GM21619 (cell line): Measurements from ENCODE around the gene NADSYN1.
A peak's percentile ranks its signal among the peaks of the same experiment; 100 is the strongest.

ENCODE experiments used
- ATAC-seq: cut with Tn5 transposase; IDR thresholded peaks from one replicate; pipeline ENCODE4 v1.9.1; 2021; ENCODE audit not compliant: unreplicated experiment

NADSYN1 gene

DNA sequence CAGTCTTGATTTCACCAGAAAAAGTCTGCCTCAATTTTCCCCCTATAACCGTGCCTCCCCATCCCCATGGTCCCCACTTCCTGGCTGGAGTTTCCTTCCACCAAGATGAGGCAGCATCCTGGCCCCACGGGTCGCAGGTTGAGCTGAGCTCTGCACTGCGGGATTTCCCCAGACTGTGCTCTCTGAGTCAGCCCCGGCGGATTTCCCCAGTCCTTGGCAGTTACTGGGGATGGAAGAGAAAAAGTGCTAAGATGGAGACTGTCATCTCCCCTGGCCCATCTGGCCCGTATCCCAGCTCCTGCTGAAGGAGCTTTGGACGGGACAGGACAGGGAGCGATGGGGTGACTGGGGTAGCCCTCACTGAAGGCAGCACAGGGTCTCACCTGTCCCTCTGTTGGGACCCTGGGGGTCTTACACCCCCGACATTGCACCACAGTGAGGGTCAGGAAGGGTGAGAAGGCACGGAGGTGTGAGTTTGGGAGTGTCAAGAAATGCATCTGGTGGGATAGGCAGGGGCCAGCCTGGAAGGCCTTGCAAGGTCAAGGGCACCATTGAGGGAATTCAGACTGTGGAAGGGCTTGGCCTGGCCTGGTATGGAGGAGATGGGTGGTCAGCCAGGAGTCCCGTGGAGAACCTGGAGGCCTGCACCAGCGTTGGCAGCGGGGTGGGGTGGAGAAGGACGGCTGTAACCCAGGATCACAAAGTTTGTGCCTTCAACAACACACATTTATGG lies 36.5 kb downstream of the NADSYN1 start:
- ATAC-seq = peak; percentile 65

DNA sequence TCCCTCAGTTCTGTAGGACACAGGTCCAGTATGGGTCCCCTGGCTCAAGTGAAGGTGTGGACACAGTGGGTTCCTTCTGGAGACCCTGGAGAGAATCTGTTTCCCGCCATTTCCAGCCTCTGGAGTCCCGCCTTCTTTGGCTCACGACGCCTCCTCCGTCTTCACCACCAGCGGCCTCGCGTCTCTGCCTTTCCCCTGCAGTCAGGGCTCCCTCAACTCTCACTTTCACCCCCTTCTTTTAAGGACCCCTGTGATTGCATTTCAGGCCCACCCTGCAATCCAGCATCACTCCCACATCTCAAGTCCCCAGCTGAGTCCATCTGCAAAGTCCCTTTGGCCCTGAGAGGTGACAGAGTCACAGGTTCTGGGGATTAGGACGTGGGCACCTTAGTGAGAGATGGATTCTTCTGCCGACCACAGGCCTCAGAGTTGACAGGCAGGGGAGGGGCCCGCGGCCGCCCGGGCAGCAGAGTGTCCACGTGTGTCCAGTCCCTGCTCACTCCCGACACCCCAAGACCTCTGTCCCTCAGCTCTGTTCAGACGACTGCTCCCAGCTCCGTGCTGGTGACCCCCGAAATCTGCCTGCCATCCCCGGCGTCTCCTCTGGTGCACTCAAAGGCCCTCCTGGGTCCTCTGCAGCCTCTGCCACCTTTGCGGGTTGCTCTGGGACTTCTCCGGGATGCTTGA lies 37.2 kb downstream of the NADSYN1 start:
- no peak for ATAC-seq

DNA sequence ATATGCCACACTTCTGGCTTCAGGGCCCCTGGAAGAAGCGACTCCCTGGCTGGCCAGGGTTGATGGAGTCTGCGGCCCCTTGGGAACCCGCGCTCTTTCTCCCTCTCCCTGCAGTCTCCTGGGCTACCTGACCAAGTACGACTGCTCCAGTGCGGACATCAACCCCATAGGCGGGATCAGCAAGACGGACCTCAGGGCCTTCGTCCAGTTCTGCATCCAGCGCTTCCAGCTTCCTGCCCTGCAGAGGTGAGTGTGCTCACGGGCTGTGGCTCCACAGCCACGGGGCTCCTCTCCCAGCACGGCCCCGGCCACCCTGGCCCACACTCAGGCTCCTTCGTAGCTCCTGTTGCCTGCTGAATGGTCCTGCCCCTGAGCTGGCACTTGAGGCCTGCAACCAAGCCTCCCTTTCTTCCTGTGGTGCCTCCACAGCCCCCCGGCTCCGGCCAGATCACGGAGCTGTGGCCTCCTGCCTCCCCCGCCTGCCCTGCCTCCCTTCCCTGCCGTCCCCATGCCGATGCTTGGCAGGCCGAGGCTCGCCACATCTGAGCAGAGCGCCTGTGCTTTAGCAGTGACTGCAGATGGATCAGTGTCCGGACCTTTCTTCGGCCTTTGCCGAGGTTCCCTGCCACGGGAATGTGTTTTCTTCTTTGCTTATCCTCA lies 37.9 kb downstream of the NADSYN1 start:
- ATAC-seq = no peak

DNA sequence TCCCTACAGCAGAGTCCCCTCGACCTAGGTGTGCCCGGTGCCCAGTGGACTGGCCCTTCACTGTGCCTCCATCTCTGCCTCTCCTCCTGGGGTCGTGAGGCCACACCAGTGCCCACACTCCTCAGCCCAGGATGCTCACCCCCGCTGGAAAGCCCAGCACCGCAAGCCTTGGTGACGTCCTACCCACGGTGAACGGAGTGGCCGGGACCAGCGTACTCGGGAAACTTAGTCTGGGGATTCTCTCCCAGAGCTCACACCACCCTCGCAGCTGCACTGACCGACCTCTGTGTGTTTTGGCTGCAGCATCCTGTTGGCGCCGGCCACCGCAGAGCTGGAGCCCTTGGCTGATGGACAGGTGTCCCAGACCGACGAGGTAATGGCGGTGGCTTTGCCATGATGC lies 38.5 kb downstream of the NADSYN1 start:
- no peak for ATAC-seq

DNA sequence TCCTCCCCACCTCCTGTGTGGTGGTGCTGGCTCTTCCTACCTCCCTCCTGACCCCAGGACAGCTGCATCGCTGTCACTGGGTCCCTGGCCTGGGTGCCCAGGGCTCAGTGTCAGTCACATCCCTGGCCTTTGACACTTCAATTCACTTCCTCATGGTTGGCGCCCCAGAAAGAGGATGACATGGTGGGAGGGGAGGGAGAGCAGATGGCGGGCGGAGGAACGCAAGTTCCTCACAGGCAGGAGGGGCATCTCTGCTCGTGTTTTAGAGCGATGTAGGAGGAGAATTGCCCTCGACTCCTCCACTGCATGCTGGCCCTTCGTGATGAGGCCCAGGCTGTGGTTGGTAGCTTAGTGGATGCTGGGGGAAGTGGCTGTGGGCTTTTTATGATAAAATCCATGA lies 38.9 kb downstream of the NADSYN1 start:
- ATAC-seq = no peak

DNA sequence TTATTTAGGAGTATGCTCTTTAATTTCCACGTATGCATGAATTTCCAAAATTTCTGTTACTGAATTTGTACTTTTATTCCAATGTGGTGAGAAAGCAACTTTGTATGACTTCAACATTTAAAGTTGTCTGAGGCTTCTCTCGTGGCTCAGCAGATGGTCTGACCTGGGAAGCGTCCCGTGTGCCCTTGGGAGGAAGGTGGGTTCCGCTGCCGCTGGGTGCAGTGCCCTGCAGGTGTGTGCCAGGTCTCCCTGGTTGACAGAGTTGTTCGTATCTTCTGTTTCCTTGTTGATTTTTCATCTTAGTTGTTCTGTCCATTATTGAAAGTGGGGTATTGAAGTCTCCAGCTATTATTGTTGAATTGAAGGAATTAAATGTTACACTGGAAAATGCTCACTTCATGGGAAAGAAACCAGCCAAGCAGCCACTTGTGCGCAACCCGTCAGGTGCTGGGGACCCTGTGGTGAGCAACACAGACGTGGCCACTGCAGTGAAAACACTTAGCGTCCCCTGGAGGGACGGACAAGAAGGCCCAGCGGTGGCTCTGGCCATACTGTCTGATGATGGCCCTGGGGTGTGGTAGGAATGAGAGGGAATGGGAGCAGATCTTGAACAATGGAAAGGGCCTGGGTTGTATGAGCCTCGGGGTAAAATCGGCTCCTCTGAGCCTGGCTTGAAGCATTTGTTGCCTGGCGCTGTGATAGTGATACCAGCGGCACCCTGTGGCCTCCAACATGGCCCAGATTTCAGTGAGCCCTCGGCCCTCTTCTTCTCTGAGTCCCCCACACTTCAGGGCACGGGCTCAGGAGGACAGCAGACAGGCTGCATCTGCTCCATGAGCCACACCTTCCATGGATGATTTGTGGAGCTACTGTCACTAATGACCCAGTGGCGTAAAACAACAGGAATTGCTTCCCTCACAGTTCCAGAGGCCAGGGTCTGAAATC lies 42.6 kb downstream of the NADSYN1 start:
- ATAC-seq = no peak

DNA sequence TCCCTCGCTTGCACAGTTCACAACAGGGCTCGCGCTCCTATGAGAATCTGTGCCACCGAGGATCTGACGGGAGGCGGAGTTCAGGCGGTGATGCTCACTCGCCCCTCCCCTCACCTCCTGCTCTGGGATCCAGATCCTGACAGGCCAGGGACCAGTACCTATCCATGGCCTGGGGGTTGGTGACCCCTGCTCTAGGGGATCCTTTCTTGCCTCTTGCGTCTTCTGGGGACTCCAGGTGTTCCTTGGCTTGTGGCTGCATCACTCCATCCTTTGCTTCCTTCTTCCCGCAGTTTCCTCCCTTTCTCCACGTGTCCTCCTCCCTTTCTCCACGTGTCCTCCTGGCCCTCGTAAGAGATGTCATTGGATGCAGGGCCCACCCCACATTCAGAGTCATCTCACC lies 43.4 kb downstream of the NADSYN1 start:
- no peak for ATAC-seq

DNA sequence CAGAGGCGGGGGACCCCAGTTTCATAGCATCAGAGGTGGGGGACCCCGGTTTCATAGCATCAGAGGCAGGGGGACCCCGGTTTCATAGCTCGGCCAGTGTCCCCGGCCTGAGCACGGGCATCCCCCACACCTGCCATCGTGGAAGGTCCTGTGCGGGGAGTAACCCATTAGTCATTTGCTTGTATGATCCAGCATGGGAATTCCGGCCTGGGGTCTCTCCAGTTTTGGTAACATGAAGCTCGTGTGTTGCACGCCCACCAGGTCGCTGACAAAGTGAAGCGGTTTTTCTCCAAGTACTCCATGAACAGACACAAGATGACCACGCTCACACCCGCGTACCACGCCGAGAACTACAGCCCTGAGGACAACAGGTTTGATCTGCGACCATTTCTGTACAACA lies 45.1 kb downstream of the NADSYN1 start:
- ATAC-seq = no peak

DNA sequence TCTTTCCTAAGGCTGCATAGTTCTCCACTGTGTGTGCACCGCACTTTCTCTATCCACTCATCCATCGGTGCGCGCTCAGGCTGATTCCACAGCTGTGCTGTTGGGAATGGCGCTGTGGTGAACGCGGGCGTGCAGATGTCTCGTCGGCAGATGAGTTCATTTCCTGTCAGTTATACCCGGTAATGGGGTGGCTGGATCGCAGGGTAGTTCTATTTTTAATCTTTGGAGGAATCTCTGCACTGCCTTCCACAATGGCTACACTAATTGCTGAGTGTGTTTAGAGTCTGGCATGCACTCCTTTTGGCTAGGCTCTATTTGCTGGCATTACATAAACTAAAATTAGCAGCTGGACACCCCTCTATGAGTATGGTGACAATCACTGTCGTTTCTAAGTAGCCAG lies 46.1 kb downstream of the NADSYN1 start:
- ATAC-seq = no peak

DNA sequence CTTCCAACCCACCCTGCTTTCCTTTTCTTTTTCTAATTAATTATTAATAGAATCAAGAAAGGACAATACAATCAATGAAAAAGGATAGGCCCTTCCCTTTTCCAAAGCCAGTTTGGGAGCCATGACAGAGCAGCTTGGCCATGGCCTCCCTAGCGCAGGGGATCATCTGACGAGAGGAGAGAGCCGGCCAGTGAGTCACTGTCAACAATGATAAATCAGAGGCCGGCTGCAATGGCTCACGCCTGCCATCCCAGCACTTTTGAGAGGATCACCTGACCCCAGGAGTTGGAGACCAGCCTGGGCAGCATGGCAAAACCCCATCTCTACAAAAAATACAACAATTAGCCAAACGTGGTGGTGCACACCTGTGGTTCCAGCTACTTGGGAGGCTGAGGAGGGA lies 46.5 kb downstream of the NADSYN1 start:
- no peak for ATAC-seq

DNA sequence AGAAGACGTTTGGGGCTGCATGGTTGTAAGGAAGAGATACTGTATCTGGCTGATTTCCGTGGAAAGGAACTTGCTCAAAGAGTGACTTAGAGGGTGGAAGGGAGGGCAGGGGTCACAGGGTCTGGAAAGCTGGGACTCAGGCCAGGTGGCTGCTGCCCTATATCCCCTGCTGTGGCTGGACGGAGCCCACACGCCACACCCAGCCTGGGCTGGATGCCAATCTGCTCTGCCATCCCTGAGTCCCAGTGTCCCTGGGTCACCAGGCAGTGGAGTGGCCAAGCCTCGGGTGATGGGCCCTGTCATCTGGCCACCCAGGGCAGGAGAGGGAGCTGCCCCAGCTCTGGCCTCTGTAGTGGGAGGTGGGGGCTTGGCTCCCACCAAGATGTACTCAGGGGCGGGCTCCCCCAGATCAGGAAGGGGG lies 47.6 kb downstream of the NADSYN1 start:
- ATAC-seq = no peak

DNA sequence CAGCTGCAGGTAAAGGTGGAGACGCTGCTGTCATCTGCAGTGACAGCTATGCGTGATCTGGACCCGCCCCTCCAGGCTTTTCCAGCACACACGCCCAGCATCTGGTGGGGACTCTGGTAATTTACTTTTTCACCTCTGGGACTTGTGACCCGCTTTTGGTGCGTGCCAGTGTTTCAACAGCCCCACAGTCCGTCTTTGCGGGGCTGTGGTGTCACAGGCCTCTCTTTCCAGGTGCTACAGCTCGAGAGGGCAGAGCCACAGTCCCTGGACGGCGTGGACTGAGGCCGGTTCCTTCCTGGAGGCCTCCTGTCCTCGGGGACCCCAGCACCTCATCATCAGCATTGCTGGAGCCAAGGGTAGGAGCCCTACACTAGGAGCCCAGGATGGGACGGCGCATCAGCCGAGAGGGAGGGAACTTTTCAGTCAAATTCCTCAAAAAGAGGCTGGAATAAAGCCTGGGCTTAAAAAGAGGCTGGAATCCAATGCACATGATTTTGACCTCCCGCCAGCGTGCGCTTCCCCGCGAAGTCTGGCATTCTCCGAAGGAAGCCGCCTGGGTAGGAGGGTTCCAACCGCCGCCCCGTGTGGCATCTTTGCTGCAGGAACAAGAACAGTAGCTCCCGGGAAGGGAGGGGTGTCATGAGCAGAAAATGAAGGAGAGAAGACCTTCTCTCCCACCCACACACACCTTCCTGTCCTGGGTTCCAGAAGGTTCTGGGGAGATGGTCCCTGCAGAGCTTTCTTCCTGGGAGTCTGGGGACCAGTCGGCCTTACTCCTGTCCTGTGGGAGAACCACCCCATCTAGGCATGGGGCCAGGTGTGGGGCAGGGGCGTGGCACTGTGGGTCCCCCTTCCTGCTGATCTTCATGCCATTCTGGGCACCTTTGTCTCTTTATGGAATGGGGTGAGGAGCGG lies 48.3 kb downstream of the NADSYN1 start:
- ATAC-seq = no peak

DNA sequence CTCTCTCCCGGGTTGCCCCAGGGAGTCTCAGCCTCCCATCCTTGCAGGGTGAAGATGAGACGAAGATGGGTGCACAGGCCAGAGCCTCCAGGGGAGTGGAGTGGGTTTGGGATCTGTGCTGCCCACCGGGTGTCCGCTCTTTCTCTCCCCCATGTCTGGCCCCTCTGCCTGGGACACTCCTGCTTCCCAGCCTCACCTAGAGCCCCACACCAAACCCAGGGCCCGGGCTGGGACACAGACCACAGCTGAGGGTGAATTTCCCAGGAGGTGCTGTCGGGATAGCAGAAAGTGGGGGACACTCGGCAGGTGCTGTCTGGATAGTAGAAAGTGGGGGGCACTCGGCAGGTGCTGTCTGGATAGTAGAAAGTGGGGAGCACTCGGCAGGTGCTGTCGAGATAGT lies 49.0 kb downstream of the NADSYN1 start:
- ATAC-seq = no peak

DNA sequence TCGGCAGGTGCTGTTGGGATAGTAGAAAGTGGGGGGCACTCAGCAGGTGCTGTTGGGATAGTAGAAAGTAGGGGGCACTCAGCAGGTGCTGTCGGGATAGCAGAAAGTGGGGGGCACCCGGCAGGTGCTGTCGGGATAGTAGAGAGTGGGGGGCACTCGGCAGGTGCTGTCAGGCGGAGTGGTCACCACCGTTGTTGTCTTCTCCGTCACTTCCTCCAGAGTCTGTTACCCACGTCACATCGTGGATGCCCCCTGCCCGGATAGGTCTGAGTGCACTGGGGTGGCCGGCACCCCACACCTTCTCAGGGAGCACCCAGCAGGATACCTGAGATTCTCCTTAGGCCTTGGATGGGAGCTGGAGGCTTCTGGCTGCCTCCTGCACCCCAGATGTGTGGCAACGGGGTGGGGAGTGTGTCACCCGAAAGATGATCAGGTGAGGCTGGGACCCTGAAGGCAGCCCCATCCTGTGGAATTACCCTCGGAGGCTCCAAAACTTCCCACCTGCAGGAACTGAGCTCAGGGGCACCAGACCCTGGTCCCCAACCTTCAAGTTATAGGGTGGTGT lies 50.0 kb downstream of the NADSYN1 start:
- no peak for ATAC-seq

DNA sequence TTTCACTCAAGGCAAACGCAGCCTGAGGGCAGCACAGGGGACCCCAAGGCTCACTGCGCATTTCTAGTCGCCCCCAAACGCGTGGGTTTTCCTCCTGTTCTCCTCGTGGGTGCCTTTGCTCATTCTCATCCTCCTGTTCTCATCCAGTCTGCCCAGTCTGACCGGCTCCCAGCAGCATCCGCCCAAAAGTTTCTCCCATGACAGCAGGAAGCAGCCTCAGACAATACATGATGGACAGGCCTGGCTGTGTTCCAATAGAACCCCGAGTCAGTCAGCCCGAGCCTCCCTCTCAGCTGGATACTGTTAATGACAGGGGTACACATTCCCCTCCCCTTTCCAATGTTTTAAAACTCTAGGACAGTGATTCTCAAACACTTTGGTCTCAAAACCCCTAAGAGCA lies 51.5 kb downstream of the NADSYN1 start:
- no peak for ATAC-seq

DNA sequence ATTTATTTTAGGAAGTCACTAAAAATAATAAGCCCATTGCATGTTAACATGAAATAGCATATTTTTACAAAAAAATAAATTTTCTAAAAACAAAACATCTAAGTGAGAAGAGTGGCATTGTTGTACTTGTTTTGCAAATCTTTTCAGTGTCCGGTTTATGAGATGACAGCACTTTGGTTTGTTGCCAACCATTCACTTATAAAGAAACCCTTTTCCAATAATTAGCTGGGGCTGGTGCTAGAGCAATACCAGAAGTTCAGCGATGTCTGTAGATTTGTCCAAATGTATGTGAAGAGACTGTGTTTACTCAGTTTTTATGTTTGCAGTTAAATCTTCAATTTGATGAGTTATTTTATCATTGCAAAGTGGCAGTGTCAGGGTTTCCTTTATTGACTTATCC lies 52.0 kb downstream of the NADSYN1 start:
- ATAC-seq = no peak

DNA sequence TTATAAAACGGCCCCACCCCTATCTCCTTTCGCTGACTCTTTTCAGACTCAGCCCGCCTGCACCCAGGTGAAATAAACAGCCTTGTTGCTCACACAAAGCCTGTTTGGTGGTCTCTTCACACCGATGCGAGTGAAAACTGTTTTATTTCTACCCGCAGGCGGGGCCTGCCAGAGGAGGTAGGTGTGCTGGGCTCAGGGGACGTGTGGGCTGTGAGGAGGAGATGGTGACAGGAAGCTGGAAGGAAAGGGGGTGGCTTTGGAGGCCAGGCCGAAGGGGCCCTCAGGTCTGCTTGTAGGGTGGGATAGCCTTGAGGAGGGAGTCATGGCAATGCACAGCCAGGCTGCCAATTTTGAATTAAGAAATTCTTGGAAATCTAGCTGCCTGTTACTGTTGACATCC lies 52.8 kb downstream of the NADSYN1 start:
- ATAC-seq = no peak

DNA sequence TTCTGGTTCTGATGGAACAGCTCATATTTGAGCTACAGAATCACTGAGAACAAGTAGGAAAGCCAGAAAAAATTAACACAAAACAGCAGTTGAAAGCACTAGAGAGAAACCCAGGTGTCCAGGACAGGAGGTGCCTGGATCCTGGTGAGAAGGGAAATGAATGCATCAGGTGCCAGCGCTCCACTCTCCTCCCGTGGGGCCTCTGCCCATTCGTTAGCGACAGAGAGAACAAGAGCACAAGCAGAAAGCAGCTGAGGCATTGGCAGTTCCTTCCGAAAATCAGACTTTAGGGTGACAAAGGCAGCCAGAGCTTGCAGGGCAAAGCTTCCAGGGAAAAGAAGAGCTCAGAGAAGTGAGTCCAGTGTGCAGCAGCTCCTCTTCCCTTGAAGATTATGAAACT lies 54.1 kb downstream of the NADSYN1 start:
- ATAC-seq = no peak

DNA sequence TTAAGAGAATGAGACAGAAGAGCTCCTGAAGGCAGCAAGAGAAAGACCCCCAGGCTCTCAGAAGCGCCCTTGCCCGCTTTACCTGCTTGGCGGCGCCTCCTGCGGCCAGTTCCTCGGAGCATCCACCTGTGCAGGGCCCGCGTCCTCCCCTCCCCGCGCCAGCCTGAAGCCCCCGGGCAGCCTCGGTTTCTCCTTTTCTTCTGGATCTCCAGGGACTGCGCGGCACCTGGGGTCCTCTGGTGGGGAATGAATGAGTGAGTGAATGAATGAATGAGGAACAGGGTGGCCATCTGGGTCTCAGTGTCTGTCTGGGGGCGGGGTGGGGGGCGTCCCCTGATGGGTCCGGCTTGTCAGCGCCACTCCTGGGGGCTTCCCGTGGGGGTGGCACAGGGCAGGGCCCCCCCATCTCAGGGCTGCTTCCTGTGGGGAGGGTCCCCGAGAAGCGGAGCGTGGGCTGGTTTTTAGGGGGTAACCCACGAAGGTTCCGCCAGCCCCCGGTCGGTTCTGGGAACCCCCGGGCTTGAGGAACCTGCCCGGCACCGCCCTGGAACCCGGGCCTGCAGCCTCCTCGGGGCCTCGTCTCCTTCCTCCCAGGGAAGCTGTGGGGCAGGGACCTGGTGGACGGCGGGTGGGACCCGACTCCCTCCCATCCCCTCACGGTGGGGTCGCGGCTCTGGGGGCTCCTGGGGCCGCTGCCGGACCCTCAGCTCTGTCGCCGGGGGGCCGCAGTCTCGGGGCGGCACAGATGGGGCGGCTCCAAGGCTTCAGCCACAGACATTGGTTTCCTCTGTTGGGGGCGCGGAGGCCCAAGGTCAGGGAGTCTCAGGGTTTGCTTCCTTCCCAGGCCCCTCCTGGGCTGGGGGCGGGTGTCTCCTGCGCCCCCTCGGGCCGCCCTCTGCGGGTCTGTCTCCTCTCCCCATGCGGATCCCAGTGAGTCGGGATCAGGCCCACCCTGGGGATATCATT lies 65.8 kb downstream of the NADSYN1 start:
- no peak for ATAC-seq
